CD4-positive, alpha-beta T cell treated with Interferon gamma for 1 hour (primary cell): Measurements from ENCODE around the gene MAG.
A peak's percentile ranks its signal among the peaks of the same experiment; 100 is the strongest.
"Not testable (repeated sequence)": the region's sequence is repeated elsewhere in the genome, so short reads cannot be mapped to it uniquely, and the experiment has no call there.

Source experiments
- DNase-seq: peaks from one replicate; pipeline ENCODE4 v3.0.0-alpha.2; 2020

Gene MAG

DNA sequence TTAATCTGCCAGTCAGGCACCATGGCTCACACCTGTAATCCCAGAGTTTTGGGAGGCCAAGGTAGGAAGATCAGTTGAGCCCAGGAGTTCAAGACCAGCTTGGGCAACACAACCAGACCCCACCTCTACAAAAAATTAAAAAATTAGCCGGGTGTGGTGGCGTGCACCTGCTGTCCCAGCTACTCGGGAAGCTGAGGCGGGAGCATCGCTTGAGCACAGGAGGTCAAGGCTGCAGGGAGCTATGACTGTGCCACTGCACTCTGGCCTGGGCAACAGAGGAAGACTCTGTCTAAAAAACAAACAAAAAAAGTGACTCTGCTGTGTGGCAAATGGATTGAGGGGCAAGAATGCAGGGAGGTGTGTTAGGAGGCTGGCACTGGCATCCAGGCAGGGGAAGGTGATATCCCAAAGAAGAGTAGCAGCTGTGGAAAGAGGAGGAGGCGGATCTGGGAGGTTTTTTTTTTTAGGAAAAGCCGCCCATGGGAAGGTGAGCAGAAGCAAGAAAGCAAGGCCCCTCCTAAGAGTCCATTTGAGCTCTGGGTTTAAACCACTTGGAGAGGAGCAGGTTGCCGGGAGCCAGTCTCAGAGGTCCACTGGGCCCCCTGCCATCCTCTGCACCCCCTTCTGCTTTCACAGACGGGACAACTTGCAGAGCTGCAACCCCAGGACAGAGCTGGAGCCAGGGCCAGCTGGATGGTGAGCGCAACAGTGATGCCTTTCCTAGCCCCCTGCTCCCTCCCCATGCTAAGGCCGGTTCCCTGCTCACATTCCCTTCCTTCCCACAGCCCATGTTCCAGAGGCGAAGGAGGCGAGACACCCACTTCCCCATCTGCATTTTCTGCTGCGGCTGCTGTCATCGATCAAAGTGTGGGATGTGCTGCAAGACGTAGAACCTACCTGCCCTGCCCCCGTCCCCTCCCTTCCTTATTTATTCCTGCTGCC lies 7.5 kb upstream of the MAG start:
- no peak for DNase-seq

DNA sequence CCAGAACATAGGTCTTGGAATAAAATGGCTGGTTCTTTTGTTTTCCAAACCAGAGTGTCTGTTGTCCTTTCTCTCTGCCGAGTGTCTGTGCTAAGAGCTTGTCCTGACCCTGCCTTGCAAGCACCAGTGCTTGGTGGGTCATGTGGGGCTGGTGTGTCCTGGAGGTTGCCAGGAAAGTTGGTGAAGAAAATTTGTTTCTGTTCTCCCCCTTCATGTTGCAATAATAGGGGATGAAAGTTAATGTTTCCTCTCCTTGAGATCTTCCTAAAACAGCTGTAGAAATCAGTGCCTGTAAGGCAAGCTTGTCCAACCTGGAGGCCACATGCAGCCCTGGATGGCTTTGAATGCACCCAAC lies 6.9 kb upstream of the MAG start:
- no peak for DNase-seq

DNA sequence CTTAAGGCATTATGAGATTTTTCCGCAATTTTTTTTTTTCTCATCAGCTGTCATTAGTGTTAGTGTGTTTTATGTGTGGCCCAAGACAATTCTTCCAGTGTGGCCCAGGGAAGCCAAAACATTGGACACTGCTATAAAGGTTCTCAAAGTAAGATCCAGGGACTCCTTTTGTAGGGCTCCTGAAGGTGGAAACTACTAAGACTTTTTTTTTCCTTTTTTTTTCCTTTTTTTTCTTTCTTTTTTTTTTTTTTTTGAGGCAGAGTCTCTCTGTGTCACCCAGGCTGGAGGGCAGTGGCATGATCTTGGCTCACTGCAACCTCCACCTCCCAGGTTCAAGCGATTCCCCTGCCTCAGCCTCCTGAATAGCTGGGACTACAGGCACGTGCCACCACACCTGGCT lies 6.5 kb upstream of the MAG start:
- not testable (repeated sequence) for DNase-seq

DNA sequence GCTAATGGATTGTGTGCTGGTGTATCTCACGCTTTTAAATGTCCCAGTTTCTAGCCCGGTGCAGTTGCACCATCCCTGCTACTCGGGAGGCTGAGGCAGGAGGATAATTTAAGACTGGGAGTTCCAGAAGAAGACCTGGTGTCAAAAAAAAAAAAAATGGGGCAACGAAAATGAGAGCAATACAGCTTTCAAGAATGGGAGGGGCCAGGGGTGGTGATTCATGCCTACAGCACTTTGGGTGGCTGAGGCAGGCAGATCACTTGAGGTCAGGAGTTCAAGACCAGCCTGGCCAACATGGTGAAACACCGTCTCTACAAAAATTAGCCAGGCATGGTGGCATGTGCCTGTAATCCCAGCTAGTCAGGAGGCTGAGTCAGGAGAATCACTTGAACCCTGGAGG lies 5.9 kb upstream of the MAG start:
- not testable (repeated sequence) for DNase-seq

DNA sequence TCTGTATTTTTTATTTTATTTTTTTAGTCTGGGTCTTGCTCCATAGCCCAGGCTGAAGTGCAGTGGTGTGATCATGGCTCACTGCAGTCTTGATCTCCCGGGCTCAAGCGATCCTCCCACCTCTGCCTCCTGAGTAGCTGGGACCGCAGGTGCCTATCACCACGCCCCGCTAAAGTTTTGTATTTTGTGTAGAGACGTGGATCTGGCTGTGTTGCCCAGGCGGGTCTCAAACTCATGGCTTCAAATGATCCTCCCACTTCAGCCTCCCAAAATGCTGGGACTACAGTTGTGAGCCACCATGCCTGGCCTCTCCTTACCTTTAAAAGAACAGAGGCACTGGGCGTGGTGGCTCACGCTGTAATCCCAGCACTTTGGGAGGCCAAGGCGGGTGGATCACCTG lies 4.2 kb upstream of the MAG start:
- no peak for DNase-seq

DNA sequence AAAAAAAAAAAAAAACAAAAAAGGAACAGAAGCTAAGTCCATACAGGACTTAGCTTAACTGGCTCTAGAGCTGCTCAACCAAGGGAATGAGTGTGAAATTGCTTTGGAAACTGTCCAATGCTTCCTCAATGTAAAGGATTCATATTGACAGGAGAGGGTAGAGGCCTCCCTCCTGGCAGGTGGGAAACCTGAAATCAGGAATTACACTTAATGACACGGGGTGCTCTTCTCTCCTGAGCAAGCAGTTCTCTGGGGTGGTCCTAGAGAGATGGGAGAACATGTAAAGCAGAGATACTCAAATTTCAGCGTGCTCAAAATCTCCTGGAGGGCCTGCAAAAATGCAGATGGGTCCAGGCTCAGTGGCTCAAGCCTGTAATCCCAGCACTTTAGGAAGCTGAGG lies 3.6 kb upstream of the MAG start:
- DNase-seq = no peak

DNA sequence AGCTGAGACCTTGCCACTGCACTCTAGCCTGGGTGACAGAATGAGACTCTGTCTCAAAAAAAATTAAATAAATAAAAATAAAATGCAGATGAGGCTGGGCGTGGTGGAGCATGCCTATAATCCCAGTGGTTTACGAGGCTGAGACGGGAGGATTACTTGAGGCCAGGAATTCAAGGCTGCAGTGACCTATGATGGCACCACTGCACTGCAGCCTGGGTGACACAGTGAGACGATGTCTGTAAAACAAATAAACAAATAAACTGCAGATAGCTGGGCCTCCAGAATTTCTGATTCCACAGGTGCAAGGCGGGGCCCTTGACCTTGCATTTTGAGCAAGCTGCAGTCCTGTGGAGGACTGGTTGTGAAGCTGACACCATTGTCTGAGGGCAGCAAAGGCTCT lies 3.1 kb upstream of the MAG start:
- DNase-seq = no peak

DNA sequence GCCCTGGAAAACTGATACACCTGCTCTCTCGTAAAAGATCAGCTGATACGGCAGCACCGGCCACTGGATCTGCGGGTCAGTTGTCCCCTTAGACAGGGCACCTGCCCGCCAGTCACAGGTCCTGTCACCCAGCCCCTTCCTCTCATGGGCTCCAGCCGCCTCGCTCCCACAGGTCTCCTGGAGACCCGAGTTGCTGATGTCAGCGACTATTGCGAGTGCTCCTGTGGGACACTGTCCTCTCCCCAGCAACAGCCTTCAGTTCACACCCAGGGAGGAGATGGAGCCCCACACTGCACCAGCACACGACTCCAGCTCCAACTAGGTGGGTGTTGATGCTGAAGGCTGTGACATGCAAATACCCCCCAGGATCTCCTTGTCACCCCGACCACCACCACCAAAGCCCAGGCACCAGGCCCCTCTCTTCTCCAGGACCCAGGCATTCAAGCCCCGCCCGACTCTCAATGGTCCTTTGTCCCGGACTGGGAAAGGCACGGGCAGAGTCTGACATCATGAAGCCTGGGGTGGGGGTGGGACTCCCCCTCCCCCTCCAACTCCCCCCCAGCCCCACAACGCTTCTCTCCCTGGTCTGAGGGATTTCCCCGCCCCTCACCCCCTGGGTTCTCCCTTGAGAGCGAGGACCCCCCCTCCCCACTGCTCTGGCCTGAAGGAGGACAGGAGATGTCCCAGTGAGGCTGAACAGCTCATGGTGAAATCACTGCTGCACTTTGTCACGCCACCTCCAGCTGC lies 1.4 kb upstream of the MAG start:
- DNase-seq = no peak

DNA sequence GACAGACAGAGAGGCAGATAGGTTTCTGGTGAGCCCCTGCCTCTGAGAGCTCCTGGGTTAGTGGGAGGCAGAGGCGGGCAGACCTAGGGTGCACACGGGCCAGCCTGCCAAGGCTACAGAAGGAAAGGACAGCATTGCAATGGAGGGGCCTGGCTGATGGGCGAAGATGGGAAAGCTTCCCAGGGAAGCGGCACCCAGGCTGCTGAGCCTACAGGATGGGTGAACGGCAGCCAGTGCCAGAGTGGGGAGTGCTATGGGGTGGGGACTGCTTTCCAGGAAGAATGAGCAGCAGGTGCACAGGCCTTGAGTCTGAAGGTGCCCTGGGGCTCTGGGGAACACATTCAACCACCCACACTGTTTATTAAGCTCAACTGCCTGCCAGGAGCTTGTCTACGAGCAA lies 702 bp upstream of the MAG start:
- no peak for DNase-seq

DNA sequence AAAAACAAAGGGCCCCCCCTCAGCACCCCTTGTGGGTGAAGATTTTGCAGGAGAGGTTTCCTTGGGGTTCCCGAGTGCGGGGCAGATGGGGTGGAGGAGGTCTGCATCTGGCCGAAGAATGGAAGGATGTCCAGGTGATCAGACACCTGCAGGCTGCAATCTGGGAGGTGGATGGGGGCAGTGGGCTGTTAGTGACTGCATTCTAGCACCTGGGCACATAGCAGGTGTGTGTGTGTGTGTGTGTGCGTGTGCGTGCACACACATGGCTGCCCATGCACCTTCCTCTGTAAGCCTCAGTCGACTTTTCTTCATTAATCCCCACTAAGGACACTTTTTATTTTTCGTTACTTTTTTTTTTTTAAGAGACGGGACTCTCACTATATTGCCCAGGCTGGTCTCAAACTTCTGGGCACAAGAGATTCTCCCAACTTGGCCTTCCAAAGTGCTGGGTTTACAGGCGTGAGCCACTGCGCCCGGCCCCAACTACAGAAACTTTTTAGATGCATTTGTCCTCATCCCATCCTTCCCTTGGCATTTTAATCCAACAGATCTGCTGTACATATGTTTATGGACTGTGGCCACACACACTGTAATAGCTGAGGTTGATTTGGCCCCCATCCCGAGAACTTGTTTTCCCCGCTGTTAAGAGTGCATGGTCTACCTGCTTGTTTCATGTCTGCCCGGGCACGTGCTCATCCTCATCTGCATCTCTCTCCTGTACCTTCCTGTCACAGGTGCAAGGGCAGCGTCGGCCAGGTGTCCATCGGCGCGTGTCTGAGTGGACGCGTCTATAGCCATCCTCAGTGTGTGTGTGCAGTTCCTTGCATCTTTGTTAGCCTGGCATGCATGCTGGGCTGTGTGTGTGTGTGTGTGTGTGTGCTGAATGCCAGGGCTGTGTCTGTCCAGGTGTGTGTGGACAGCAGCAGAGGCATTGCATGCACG lies 731 bp downstream of the MAG start:
- no peak for DNase-seq

DNA sequence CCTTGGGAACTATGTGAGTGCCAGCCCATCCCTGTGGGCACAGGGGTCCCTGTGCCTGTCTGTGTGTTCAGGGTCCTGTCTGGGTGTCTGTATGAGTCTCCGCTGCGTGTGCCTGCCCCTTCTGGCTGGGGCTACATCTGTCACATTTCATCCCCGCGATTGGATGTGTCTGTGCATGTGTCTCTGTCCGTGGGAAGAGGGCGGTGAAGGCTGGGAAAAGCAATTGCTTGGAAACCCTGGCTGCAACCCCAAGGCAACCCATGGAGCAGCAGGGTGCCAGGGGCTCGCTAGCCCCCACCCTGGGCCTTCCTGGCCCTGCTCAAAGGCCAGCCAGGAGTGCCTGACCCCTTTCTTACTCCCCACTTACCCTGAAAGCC lies 1.4 kb downstream of the MAG start:
- no peak for DNase-seq

DNA sequence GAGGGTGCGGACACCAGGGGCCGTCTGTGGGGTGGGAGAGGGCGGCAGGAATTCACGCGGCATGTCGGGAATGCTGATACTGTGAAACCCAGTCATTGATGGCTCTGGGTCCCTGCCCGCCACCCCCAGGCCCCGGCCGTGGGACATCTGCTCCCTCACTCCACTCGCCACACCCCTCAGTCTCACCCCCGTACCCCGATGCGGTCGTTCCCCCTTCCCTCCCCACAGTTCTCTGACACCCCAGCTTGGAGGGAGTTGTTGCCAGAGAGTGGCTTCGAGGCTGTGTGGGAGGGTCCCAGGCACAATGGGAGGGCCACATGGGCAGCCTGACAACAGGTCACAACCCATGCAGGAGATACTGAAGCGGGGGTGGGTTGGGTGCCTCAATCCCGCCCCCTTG lies 1.8 kb downstream of the MAG start:
- no peak for DNase-seq

DNA sequence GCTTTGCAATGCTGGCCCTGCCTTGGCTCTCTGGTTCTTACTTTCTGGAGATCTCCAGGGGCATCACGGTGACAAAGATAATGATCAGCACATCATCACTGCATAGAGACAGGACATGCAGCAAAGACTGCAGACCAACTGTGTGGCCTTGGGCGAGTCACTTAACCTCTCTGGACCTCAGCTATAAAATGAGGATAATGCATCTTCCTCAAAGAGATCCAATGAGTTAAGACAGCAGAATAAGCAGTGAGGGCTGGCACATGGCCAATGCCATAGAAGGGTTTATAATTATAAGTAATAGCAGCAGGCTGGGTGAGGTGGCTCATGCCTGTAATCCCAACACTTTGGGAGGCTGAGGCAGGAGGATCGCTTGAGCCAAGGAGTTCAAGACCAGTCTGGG lies 2.4 kb downstream of the MAG start:
- DNase-seq = no peak

DNA sequence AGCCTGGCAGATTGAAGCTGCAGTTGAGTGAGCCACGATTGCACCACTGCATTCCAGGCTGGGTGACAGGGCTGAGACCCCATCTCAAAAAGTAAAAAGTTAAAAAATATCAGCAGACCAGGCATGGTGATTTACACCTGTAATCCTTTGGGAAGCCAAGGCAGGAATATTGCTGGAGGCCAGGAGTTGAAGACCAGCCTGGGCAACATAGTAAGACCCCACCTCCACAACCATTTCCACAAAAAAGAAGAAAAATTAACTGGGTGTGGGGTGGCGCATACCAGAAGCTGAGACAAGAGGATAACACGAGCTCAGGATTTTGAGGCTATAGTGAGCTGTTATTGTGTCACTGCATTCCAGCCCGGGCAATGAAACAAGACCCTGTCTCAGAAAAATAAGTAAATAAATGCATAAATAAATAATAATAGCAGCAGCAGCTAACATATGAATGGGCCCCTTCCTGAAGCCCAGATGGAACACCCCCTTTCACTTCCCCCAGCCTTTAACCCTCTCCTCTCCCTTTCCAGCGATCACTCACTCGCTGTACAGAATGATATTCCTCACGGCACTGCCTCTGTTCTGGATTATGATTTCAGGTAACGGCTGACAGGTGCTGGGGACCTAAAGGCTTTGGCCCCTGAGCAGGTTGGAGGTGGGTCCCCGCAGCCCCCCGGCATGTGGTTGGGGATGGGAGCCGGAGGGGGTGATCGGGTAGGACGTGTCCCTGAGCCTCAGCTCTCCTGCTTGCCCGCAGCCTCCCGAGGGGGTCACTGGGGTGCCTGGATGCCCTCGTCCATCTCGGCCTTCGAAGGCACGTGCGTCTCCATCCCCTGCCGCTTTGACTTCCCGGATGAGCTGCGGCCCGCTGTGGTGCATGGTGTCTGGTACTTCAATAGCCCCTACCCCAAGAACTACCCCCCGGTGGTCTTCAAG lies 3.2 kb downstream of the MAG start:
- no peak for DNase-seq

DNA sequence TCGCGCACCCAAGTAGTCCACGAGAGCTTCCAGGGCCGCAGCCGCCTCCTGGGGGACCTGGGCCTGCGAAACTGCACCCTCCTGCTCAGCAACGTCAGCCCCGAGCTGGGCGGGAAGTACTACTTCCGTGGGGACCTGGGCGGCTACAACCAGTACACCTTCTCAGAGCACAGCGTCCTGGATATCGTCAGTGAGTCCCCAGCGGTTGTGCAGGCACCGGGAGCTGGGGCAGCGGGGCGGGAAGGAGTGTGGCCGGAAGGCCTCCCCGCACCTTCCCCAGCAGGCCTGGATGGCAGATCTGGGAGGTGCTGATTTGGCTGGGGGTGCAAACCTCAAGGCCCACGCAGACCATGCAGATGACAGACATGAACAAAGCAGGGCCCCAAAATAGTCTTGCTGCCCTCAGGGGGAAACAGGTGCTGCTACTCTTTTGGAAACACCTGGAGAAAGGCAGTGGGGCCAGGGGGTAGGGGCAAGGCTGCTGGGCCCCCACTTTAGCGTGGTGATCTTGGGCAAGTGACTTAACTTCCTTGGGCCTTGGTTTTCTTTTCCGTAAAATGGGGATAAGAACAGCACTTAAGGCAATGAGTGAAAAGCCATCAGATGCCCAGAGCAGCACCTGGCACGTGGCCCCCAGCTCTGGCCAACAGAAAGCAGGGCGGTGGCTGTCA lies 4.0 kb downstream of the MAG start:
- DNase-seq = peak; percentile 36

DNA sequence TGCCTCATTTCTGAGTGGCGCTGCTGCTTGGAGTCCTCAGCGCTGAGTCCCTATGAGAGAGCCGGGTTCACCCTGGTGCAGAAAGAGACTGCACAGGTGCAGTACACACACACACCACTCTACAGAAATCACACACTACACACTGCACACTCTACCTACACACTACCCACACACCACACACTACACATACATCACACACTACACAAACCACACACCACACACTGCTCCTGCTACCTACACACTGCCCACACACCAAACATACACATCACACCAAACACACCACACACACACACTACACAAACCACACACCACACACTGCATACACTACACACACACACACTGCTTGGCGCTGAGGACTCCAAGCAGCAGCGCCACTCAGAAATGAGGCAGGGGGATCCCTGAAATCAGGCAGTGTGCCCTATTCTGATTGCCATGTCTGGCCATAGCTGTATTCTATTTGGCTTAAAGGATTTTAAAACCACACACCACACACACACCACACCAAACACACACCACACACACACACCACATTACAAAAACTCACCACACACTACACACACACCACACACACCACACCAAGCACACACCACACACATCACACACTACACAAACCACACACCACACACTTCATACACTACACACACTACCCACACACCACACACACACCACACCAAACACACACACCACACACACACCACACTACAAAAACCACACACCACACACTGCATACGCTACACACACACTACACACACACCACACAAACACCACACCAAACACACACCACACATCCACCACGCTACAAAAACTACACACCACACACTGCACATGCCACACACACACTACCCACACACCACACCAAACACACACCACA lies 4.9 kb downstream of the MAG start:
- DNase-seq = no peak

DNA sequence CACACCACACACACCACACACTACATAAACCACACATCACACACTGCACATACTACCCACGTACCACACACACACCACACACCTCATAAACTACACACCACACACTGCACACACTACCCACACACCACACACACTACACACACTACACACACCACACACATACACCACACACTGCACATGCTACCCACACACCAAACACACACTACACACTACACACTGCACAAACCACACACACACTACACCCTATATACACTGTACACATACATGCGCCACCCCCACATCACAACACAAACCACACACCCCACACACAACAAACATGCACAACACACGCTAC lies 5.5 kb downstream of the MAG start:
- DNase-seq = no peak

DNA sequence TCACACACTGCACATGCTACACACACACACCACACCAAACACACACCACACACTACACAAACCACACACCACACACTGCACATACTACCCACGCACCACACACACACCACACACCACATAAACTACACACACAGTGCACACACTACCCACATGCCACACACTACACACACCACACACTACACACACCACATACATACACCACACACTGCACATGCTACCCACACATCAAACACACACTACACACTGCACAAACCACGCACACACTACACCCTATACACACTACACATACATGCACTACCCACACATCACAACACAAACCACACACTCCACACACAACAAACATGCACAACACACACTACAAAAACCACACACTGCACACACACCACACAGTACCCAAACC lies 6.0 kb downstream of the MAG start:
- DNase-seq = no peak

DNA sequence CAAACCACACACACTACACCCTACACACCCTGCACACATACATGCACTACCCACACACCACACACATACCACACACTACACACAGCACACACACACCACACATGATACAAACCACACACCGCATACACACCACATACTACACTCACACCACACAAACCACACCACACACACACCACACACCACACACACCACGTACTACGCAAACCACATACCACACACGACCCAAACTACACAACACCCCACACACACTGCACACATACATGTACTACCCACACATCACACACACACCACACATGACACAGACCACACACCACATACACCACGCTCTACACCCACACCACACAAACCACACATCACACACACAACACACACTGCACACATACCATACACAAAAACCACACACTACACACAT lies 6.6 kb downstream of the MAG start:
- DNase-seq = no peak

DNA sequence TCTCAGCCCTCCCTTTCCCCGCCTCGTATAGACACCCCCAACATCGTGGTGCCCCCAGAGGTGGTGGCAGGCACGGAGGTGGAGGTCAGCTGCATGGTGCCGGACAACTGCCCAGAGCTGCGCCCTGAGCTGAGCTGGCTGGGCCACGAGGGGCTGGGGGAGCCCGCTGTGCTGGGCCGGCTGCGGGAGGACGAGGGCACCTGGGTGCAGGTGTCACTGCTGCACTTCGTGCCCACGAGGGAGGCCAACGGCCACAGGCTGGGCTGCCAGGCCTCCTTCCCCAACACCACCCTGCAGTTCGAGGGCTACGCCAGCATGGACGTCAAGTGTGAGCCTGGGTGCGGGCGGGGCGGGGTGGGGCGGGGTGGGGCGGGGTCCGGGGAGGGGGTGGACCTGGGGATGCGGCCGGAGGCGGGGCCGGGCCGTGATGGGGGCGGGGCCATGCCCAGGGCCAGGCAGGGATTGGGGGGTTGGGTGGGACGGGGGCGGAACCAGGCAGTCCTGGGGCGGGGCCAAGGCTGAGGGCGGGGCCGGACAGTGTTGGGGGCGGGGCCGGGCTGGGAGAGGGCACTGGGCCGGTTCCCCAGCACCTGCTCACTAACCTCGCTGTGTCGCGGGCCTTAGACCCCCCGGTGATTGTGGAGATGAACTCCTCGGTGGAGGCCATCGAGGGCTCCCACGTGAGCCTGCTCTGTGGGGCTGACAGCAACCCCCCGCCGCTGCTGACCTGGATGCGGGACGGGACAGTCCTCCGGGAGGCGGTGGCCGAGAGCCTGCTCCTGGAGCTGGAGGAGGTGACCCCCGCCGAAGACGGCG lies 7.8 kb downstream of the MAG start:
- no peak for DNase-seq
